HL-60 (cell line): Measurements from ENCODE around the gene SLC20A1.
"Not testable (repeated sequence)": the region's sequence is repeated elsewhere in the genome, so short reads cannot be mapped to it uniquely, and the experiment has no call there.

Source experiments
- CTCF ChIP-seq: IDR thresholded peaks from one replicate; pipeline ENCODE4 v1.5.1; 2011; ENCODE audit warnings: low read length, control low read depth, inconsistent platforms; ENCODE audit not compliant: insufficient read depth
- POLR2AphosphoS5 ChIP-seq: IDR thresholded peaks from 2 replicates; pipeline ENCODE4 v1.6.1; 2012; ENCODE audit warnings: low read depth
- REST ChIP-seq: IDR thresholded peaks from 2 replicates; pipeline ENCODE4 v1.6.1; 2012; ENCODE audit warnings: low read depth; ENCODE audit not compliant: insufficient replicate concordance
- SPI1 ChIP-seq: IDR thresholded peaks from 2 replicates; pipeline ENCODE4 v1.6.1; 2012; ENCODE audit warnings: low read depth, mild to moderate bottlenecking, borderline replicate concordance

- not testable (repeated sequence) for TF ChIP-seq CTCF, REST, POLR2AphosphoS5, SPI1
Measured at GRCh38 chr2:112667540-112667939, 21.8 kb downstream of the SLC20A1 start.
